CD4-positive, alpha-beta T cell treated with Interleukin-4 for 4 hours (primary cell): Measurements from ENCODE around the gene SRPK2.

Experiments
- DNase-seq: peaks from one replicate; pipeline ENCODE4 v3.0.0-alpha.2; 2020

The SRPK2 gene

GRCh38 chr7:105130580-105130979 lies 258.1 kb downstream of the SRPK2 start:
- DNase-seq: no peak

- no peak for DNase-seq
Measured at GRCh38 chr7:105130048-105130447, 258.7 kb downstream of the SRPK2 start.

- no peak for DNase-seq
Measured at GRCh38 chr7:105127179-105127578, 261.5 kb downstream of the SRPK2 start.

GRCh38 chr7:105126436-105126975 lies 262.2 kb downstream of the SRPK2 start:
- no peak for DNase-seq

- DNase-seq: no peak
Measured at GRCh38 chr7:105125745-105126144, 263.0 kb downstream of the SRPK2 start.

- no peak for DNase-seq
Measured at GRCh38 chr7:105122619-105123018, 266.1 kb downstream of the SRPK2 start.

GRCh38 chr7:105118612-105119600 lies 269.8 kb downstream of the SRPK2 start:
- DNase-seq: no peak

GRCh38 chr7:105112440-105113418 lies 276.0 kb downstream of the SRPK2 start:
- no peak for DNase-seq

- no peak for DNase-seq
Measured at GRCh38 chr7:105107458-105107857, 281.3 kb downstream of the SRPK2 start.

GRCh38 chr7:105106473-105106872 lies 282.2 kb downstream of the SRPK2 start:
- no peak for DNase-seq

- DNase-seq: no peak
Measured at GRCh38 chr7:105105579-105105978, 283.1 kb downstream of the SRPK2 start.

GRCh38 chr7:105102557-105103352 lies 286.0 kb downstream of the SRPK2 start:
- DNase-seq: no peak

- DNase-seq: no peak
Measured at GRCh38 chr7:105101864-105102263, 286.9 kb downstream of the SRPK2 start.

GRCh38 chr7:105098863-105099515 lies 289.7 kb downstream of the SRPK2 start:
- no peak for DNase-seq

- DNase-seq: no peak
Measured at GRCh38 chr7:105097619-105098018, 291.1 kb downstream of the SRPK2 start.

- DNase-seq: no peak
Measured at GRCh38 chr7:105096306-105096705, 292.4 kb downstream of the SRPK2 start.

GRCh38 chr7:105094966-105095365 lies 293.8 kb downstream of the SRPK2 start:
- no peak for DNase-seq

- DNase-seq: no peak
Measured at GRCh38 chr7:105088456-105088855, 300.3 kb downstream of the SRPK2 start.

- no peak for DNase-seq
Measured at GRCh38 chr7:105087981-105088380, 300.7 kb downstream of the SRPK2 start.

- no peak for DNase-seq
Measured at GRCh38 chr7:105086850-105087249, 301.9 kb downstream of the SRPK2 start.

GRCh38 chr7:105084581-105084980 lies 304.1 kb downstream of the SRPK2 start:
- no peak for DNase-seq

- no peak for DNase-seq
Measured at GRCh38 chr7:105079348-105079747, 309.4 kb downstream of the SRPK2 start.
